CD4-positive, alpha-beta T cell (primary cell): ENCODE data around the gene P4HA3. TPM values are rescaled to one million over a fixed set of nuclear protein-coding genes. Genes with fewer than 3 reads are reported as not detected.

Experiments used
- ATAC-seq: fragments of 200-7000 bp; cut with Tn5 transposase; one replicate; pipeline ENCODE4 v1.10.0; 2022; ENCODE audit warnings: mild to moderate bottlenecking; ENCODE audit not compliant: poor library complexity
- CTCF ChIA-PET: fragments of 350-600 bp; sonication (Branson Sonifier 250); formaldehyde crosslinking; loops from one replicate; lab custom pipeline; 2021; ENCODE audit warnings: antibody characterized with exemption, inconsistent platforms; lab: Charles Lee
- POLR2A ChIA-PET: fragments of 350-600 bp; sonication (Branson Sonifier 250); formaldehyde crosslinking; loops from one replicate; lab custom pipeline; 2021; ENCODE audit warnings: antibody characterized with exemption, inconsistent platforms; lab: Charles Lee
- DNase-seq, 14 experiments: peaks; one replicate each; pipeline ENCODE4 v3.0.0-alpha.2; 2013 to 2020; ENCODE audit warnings: mixed read lengths in 2 of 14
- H3K27ac ChIP-seq, 2 donors: one replicate each; pipeline versions ENCODE4 v1.5.1 to v1.7.0; 2013; ENCODE audit warnings: low read length in 2 of 2, low read depth in 1 of 2, mild to moderate bottlenecking in 1 of 2
- H3K27me3 ChIP-seq, 2 experiments: 1 replicate in 1 of 2; 2 replicates in 1 of 2; pipeline versions ENCODE4 v1.6.1 to v1.7.0; 2013; ENCODE audit warnings: low read length in 2 of 2, control low read depth in 1 of 2, mild to moderate bottlenecking in 1 of 2, moderate library complexity in 1 of 2; ENCODE audit not compliant: insufficient read depth in 2 of 2, control insufficient read depth in 1 of 2
- H3K36me3 ChIP-seq: one replicate; pipeline ENCODE4 v1.6.1; 2013; ENCODE audit warnings: low read length, control low read depth; ENCODE audit not compliant: insufficient read depth
- H3K4me1 ChIP-seq: one replicate; pipeline ENCODE4 v1.6.1; 2013; ENCODE audit warnings: low read length, control low read depth; ENCODE audit not compliant: insufficient read depth
- H3K4me3 ChIP-seq: one replicate; pipeline ENCODE4 v1.5.1; 2013; ENCODE audit warnings: mild to moderate bottlenecking, low read length, moderate library complexity
- H3K9me3 ChIP-seq, 2 experiments: 1 replicate in 1 of 2; 2 replicates in 1 of 2; pipeline versions ENCODE4 v1.6.1 to v1.7.0; 2013; ENCODE audit warnings: low read length in 2 of 2, mild to moderate bottlenecking in 2 of 2, control low read depth in 1 of 2, moderate library complexity in 1 of 2; ENCODE audit not compliant: control insufficient read depth in 1 of 2, insufficient read depth in 1 of 2
- H3K27ac Mint-ChIP-seq: one replicate; pipeline ENCODE4 v1.8.0; 2020; ENCODE audit warnings: mixed read lengths
- H3K27me3 Mint-ChIP-seq: one replicate; pipeline ENCODE4 v1.8.0; 2021; ENCODE audit warnings: mixed read lengths
- H3K36me3 Mint-ChIP-seq: one replicate; pipeline ENCODE4 v1.8.0; 2021; ENCODE audit warnings: low read depth, mixed read lengths
- H3K4me1 Mint-ChIP-seq: one replicate; pipeline ENCODE4 v1.8.0; 2021; ENCODE audit warnings: low read depth, mixed read lengths
- H3K4me3 Mint-ChIP-seq: one replicate; pipeline ENCODE4 v1.8.0; 2020; ENCODE audit warnings: mild to moderate bottlenecking, mixed read lengths
- H3K9me3 Mint-ChIP-seq: one replicate; pipeline ENCODE4 v1.8.0; 2020; ENCODE audit warnings: mixed read lengths
- intact Hi-C, 2 experiments: fragments of 100-400 bp; cut with DNase I in 1 of 2; cut with micrococcal nuclease in 1 of 2; formaldehyde crosslinking; loops; one replicate each; pipeline versions ENCODE4 v1.15.1 to v1.9.0; 2023 to 2025; cut with DNase I, micrococcal nuclease
- total RNA-seq, 174 experiments: library from RNA in 2 of 174; stranded (reverse) in 2 of 174; gene quantifications; one replicate each; pipeline ENCODE4 v1.2.3 and lab custom pipeline; 2021 to 2026
- TF ChIP-seq, protein P1 (sequence below): fragments of 200-600 bp; IDR thresholded peaks from one replicate; pipeline ENCODE4 v1.8.0; 2022; ENCODE audit warnings: antibody characterized with exemption, mild to moderate bottlenecking

Gene P4HA3
- total RNA-seq, 2 experiments from 2014 or later, result not detected

- Mint-ChIP-seq H3K27me3 (no peaks in the 10 kb centered on the region), H3K9me3 (no peaks in the 10 kb centered on the region), H3K4me3 (no peak overlapping the region), H3K27ac (no peak overlapping the region), H3K4me1 (peaks cover 5% of the 10 kb centered on the region), H3K36me3 (no peaks in the 10 kb centered on the region)
- no peak for ATAC-seq
- no peaks in the 10 kb centered on the region for H3K27me3 ChIP-seq
- ChIA-PET CTCF (no interaction called here), POLR2A (no interaction called here)
- peak in 2 of 14 experiments; percentile 13 to 29 for DNase-seq
- intact Hi-C loops, result no loop called here
- no peaks in the 10 kb centered on the region for H3K36me3 ChIP-seq
- no peak overlapping the region for H3K4me3 ChIP-seq
- H3K27ac ChIP-seq, result no peak overlapping the region
- no peaks in the 10 kb centered on the region for H3K4me1 ChIP-seq
- no peaks in the 10 kb centered on the region for H3K9me3 ChIP-seq
- TF ChIP-seq, protein P1, sequence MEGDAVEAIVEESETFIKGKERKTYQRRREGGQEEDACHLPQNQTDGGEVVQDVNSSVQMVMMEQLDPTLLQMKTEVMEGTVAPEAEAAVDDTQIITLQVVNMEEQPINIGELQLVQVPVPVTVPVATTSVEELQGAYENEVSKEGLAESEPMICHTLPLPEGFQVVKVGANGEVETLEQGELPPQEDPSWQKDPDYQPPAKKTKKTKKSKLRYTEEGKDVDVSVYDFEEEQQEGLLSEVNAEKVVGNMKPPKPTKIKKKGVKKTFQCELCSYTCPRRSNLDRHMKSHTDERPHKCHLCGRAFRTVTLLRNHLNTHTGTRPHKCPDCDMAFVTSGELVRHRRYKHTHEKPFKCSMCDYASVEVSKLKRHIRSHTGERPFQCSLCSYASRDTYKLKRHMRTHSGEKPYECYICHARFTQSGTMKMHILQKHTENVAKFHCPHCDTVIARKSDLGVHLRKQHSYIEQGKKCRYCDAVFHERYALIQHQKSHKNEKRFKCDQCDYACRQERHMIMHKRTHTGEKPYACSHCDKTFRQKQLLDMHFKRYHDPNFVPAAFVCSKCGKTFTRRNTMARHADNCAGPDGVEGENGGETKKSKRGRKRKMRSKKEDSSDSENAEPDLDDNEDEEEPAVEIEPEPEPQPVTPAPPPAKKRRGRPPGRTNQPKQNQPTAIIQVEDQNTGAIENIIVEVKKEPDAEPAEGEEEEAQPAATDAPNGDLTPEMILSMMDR, result no peak
Measured at GRCh38 chr11:74288911-74289310, 22.5 kb downstream of the P4HA3 start.

- H3K27ac ChIP-seq, result no peak overlapping the region
- no peak for ATAC-seq
- no peaks in the 10 kb centered on the region for H3K9me3 ChIP-seq
- no peaks in the 10 kb centered on the region for H3K36me3 ChIP-seq
- Mint-ChIP-seq H3K36me3 (no peaks in the 10 kb centered on the region), H3K4me3 (no peak overlapping the region), H3K27me3 (no peaks in the 10 kb centered on the region), H3K4me1 (peaks cover 5% of the 10 kb centered on the region), H3K9me3 (no peaks in the 10 kb centered on the region), H3K27ac (no peak overlapping the region)
- DNase-seq, result no peak
- no peaks in the 10 kb centered on the region for H3K27me3 ChIP-seq
- ChIA-PET CTCF (no interaction called here), POLR2A (interaction anchor here (0.8 kb wide), 1 partner anchor 10 kb away, joined by 3 read pairs; no protein-coding TSS in a partner anchor)
- TF ChIP-seq, protein P1, result no peak
- intact Hi-C loops, result no loop called here
- no peak overlapping the region for H3K4me3 ChIP-seq
- H3K4me1 ChIP-seq, result no peaks in the 10 kb centered on the region
Measured at GRCh38 chr11:74288161-74288560, 23.3 kb downstream of the P4HA3 start.

GRCh38 chr11:74284466-74284865, 27.0 kb downstream of the P4HA3 start:
- CTCF ChIA-PET, result no interaction called here
- no peak overlapping the region for H3K4me3 Mint-ChIP-seq
- H3K27me3 Mint-ChIP-seq, result no peaks in the 10 kb centered on the region
- H3K9me3 Mint-ChIP-seq, result no peaks in the 10 kb centered on the region
- no peak overlapping the region for H3K27ac Mint-ChIP-seq
- ATAC-seq (no peak), DNase-seq (no peak)
- intact Hi-C loops, result no loop called here
- POLR2A ChIA-PET, result no interaction called here
- TF ChIP-seq, protein P1, result no peak
- no peaks in the 10 kb centered on the region for H3K36me3 Mint-ChIP-seq
- no peak overlapping the region for H3K4me3 ChIP-seq
- no peak overlapping the region for H3K27ac ChIP-seq
- no peaks in the 10 kb centered on the region for H3K9me3 ChIP-seq
- no peaks in the 10 kb centered on the region for H3K4me1 ChIP-seq
- no peaks in the 10 kb centered on the region for H3K36me3 ChIP-seq
- H3K4me1 Mint-ChIP-seq, result peaks cover 5% of the 10 kb centered on the region
- no peaks in the 10 kb centered on the region for H3K27me3 ChIP-seq
